Hepatocyte (in vitro differentiated cells): ENCODE results near the gene CACNB4. TPM values are rescaled to one million over a fixed set of nuclear protein-coding genes. Genes with fewer than 3 reads are reported as not detected.

ENCODE experiments used
- DNase-seq: peaks from one replicate; pipeline ENCODE4 v3.0.0-alpha.2; 2016; ENCODE audit warnings: low spot score
- H2AFZ ChIP-seq: fragments of 200-600 bp; sonication (generic); 2 replicates; pipeline ENCODE4 v1.6.0; 2016; ENCODE audit warnings: antibody characterized with exemption, mild to moderate bottlenecking
- H3K27ac ChIP-seq: fragments of 200-600 bp; sonication (generic); 2 replicates; pipeline ENCODE4 v1.5.1; 2016; ENCODE audit warnings: mild to moderate bottlenecking
- H3K27me3 ChIP-seq: fragments of 200-600 bp; sonication (generic); 2 replicates; pipeline ENCODE4 v1.6.1; 2016
- H3K36me3 ChIP-seq: fragments of 200-600 bp; sonication (generic); replicated peaks from 2 replicates; pipeline ENCODE4 v1.5.1; 2016; ENCODE audit warnings: low read depth; ENCODE audit not compliant: insufficient read depth
- H3K4me1 ChIP-seq: fragments of 200-600 bp; sonication (generic); 2 replicates; pipeline ENCODE4 v1.5.1; 2016; ENCODE audit warnings: mild to moderate bottlenecking, moderate library complexity; ENCODE audit not compliant: insufficient read depth
- H3K4me2 ChIP-seq: fragments of 200-600 bp; sonication (generic); 2 replicates; pipeline ENCODE4 v1.6.0; 2016
- H3K4me3 ChIP-seq: fragments of 200-600 bp; sonication (generic); 2 replicates; pipeline ENCODE4 v1.5.1; 2016; ENCODE audit warnings: mild to moderate bottlenecking
- H3K79me2 ChIP-seq: fragments of 200-600 bp; sonication (generic); 2 replicates; pipeline ENCODE4 v1.6.0; 2017; ENCODE audit warnings: mild to moderate bottlenecking
- H3K9me2 ChIP-seq: fragments of 200-600 bp; sonication (generic); replicated peaks from 2 replicates; pipeline ENCODE4 v1.6.0; 2017; ENCODE audit warnings: mild to moderate bottlenecking; ENCODE audit not compliant: insufficient read depth
- H3K9me3 ChIP-seq: fragments of 200-600 bp; sonication (generic); 2 replicates; pipeline ENCODE4 v1.5.1; 2016; ENCODE audit warnings: low read depth, mild to moderate bottlenecking
- H4K20me1 ChIP-seq: fragments of 200-600 bp; sonication (generic); 2 replicates; pipeline ENCODE4 v1.6.0; 2016; ENCODE audit warnings: mild to moderate bottlenecking; ENCODE audit not compliant: insufficient read depth, poor library complexity, severe bottlenecking
- CTCF ChIP-seq: fragments of 200-600 bp; sonication (generic); IDR thresholded peaks from 2 replicates; pipeline ENCODE4 v1.5.1; 2016; ENCODE audit warnings: antibody characterized with exemption, mild to moderate bottlenecking; ENCODE audit not compliant: poor library complexity
- EZH2 ChIP-seq: fragments of 200-600 bp; sonication (generic); IDR thresholded peaks from 2 replicates; pipeline ENCODE4 v1.6.1; 2016; ENCODE audit warnings: antibody characterized with exemption, mild to moderate bottlenecking, borderline replicate concordance
- EZH2phosphoT487 ChIP-seq: fragments of 200-600 bp; sonication (generic); IDR thresholded peaks from one replicate; pipeline ENCODE4 v1.6.1; 2018; ENCODE audit warnings: antibody characterized with exemption, mild to moderate bottlenecking, low read depth, moderate library complexity; ENCODE audit not compliant: unreplicated experiment, severe bottlenecking
- WGBS: methylation state at CpG from one replicate; pipeline ENCODE4 v1.1.6; 2016; ENCODE audit warnings: low lambda C conversion rate; ENCODE audit errors: missing lambda C conversion rate; 5-methylcytosine and 5-hydroxymethylcytosine counted together
- polyA plus RNA-seq: library from polyadenylated mRNA; unstranded; fragments of >200 nt; fragmentation: Nextera tagmentation; extraction: Ambion mirVana; gene quantifications from 2 replicates; pipeline ENCODE4 v1.2.1, GENCODE V29; 2016
- total RNA-seq: library from RNA; depleted of rRNA; stranded (reverse); fragments of >200 nt; gene quantifications from 2 replicates; pipeline ENCODE4 v1.2.3, GENCODE V29; 2014

CACNB4 gene
- total and polyA plus RNA-seq, 2 experiments from 2014 or later = 0.85 to 4.0 TPM

DNA sequence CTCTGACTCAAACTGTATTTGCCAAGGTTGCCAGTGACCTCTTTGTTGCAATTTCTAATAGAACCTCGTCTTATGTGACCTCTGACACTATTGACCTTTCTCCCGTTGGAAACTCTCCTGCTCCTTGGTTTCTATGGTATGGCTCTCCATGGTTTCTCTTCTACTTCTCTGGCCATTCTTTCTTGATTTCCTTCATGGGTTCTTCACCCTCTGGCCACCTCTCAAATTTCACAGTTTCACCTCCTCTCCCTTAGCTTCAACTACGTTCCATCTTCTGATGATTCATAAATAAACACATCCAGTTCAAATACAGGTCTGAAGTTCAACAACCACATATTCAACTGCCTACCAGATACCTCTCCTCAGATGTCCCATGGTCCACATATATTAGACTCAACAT is 109.5 kb downstream of the CACNB4 start:
- no peak for TF ChIP-seq EZH2phosphoT487
- no peak for TF ChIP-seq EZH2
- no peak for TF ChIP-seq CTCF
- no peak for DNase-seq
- Histone ChIP-seq H3K36me3 (no peaks in the 10 kb centered on the region), H3K4me2 (no peak overlapping the region), H4K20me1 (no peaks in the 10 kb centered on the region), H3K27ac (no peak overlapping the region), H2AFZ (no peak overlapping the region), H3K9me3 (no peaks in the 10 kb centered on the region), H3K4me3 (no peak overlapping the region), H3K4me1 (no peaks in the 10 kb centered on the region), H3K27me3 (no peaks in the 10 kb centered on the region), H3K79me2 (no peaks in the 10 kb centered on the region), H3K9me2 (no peaks in the 10 kb centered on the region)
- WGBS = 66% methylated on average over 3 of the region's 3 CpGs

GRCh38 chr2:151987484-151987883 is 111.4 kb downstream of the CACNB4 start:
- no peaks in the 10 kb centered on the region for H3K79me2 ChIP-seq
- no peaks in the 10 kb centered on the region for H3K27me3 ChIP-seq
- H3K9me3 ChIP-seq = no peaks in the 10 kb centered on the region
- no peaks in the 10 kb centered on the region for H3K4me1 ChIP-seq
- no peak overlapping the region for H3K27ac ChIP-seq
- WGBS = 93% methylated on average over 5 of the region's 5 CpGs
- no peaks in the 10 kb centered on the region for H4K20me1 ChIP-seq
- no peak for DNase-seq
- H3K4me2 ChIP-seq = no peak overlapping the region
- H3K9me2 ChIP-seq = no peaks in the 10 kb centered on the region
- H3K4me3 ChIP-seq = no peak overlapping the region
- TF ChIP-seq EZH2 (no peak), EZH2phosphoT487 (no peak), CTCF (no peak)
- no peaks in the 10 kb centered on the region for H3K36me3 ChIP-seq
- H2AFZ ChIP-seq = no peak overlapping the region

DNA sequence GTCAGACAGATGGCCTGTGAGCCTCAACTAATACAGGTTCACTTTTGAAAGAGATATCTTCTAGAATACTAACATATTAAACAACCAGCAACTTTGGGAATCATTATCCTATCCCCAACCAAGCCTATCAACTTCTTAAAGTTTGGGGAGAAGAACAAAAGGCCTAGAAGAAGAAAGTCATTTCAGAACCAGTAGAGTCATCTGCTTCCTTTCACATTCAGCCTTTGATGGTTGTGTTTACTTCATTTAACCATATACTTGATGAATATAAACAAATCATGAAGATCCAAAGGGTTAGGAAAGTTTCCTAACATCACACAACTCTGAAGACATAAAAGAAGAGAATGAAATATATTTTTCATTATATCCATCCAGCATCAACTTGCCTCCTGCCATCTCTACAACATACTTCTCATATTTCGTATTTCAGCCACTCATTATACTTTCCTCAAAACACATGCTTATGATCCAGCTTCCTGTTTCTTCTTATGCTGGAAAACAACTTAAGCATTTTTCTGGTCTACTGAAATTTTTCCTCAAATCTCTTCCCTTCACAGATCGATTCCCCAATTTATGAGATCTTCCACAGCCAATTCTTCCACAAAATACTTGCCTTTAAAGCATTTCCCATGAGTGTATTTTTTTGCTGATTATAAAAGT is 114.3 kb downstream of the CACNB4 start:
- no peak for DNase-seq
- Histone ChIP-seq H3K27ac (no peak overlapping the region), H3K4me2 (no peak overlapping the region), H3K4me3 (no peak overlapping the region), H4K20me1 (no peaks in the 10 kb centered on the region), H3K79me2 (no peaks in the 10 kb centered on the region), H3K9me2 (no peaks in the 10 kb centered on the region), H2AFZ (no peak overlapping the region), H3K27me3 (no peaks in the 10 kb centered on the region), H3K36me3 (no peaks in the 10 kb centered on the region), H3K9me3 (no peaks in the 10 kb centered on the region), H3K4me1 (no peaks in the 10 kb centered on the region)
- TF ChIP-seq CTCF (no peak), EZH2phosphoT487 (no peak), EZH2 (no peak)
- 89% methylated on average over 2 of the region's 2 CpGs for WGBS
